ENCODE results near the gene ETFBKMT.

The ETFBKMT gene, protein sequence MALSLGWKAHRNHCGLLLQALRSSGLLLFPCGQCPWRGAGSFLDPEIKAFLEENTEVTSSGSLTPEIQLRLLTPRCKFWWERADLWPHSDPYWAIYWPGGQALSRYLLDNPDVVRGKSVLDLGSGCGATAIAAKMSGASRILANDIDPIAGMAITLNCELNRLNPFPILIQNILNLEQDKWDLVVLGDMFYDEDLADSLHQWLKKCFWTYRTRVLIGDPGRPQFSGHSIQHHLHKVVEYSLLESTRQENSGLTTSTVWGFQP

DNA sequence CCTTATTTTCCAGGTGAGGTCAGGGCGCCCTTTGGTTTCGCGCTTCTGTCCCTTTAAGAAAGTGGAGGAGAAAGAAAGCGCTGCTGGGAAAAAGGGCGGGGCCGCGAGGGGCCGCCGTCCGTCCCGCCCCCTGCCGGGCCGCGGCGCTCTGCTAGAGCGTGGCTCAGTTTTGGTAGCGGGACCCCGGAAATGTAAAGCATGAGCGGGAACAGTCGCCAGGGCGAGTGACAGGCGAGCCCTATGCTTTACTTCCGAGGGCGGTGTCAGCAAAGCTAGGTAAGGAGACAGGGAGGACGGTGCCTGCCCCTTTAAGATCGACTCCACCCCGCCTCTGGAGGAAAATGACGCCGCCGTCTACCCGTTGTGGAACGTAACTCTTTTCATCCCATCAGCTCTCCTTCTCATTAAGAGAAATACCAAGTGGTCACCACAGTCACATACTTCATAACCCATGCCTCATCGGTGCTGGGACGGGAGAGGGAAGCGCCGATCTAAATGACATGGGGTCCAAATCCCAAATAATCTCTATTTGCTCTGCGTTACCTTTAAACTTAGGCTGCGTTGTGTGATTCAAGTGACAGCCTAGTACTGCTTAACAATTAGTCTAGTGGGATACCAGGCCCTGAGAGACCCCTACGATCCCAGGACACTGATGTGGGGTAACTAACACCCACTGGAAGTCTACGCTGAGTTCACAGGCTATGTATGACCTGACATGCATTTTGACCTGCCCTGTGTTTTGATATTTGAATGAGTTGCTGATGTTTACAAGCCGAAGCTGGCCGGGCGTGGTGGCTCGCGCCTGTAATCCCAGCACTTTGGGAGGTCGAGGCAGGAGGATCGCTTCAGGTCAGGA, at the start of gene ETFBKMT:
Gene ETFBKMT, plus strand, starts transcription at position 602 of the 856 bp plus-strand sequence. CDS start 2,266 bp downstream, outside the sequence.
- DNase-seq: peak; percentile 87 to 88

DNA sequence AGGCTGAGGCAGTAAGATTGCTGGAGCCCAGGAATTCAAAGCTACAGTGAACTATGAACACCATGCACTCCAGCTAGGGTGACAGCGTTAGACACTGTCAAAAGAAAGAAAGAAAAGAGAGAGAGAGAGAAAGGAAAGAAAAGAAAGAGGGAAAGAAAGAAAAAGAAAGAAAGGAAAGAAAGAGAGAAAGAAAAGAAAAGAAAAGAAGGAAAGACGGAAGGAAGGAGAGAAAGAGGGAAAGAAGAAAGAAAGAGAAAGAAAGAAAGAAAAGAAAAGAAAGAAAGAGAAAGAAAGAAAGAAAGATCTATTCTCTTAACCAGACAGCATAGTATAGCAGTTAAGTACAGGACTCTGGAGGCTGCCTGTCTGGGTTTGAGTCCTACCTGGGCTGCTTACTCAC, 46.7 kb upstream of the ETFBKMT start:
- no peak for DNase-seq

DNA sequence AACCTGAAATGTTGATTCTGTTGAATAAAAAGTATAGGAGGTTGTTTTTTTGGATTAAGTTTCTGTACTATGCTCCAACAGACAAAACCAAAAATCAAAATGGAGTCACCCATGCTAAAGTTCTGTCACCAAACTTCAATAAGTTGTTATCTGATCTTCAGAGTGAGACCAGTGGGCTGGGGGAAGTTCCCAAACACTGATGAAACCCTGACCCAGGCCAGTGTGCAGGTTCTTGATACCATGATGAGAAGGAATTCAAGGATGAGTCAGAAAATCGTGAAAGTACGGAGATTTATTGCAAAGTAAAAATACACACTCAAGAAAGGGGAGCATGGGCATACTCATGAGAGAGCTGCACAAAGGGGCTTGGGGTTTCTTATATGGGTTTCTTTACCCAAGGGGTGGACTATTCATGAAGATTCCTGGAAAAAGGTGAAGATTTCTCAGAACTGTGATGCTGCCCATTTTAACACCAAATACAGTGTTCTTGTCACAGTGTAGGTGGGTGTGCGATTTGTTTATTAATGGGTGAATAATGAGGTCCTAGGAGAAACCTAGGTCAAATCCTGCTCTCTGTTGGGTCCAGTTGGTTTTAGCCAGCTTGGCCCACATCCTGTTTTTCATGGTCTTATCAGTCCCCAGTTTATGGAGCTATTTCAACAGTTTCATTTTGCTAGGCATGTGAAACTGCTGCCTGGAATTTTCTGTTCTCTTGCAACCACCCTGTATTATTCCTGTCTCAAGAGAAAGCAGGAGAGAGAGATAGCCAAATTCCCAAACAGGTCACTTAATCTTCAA, 41.1 kb upstream of the ETFBKMT start:
- no peak for DNase-seq

DNA sequence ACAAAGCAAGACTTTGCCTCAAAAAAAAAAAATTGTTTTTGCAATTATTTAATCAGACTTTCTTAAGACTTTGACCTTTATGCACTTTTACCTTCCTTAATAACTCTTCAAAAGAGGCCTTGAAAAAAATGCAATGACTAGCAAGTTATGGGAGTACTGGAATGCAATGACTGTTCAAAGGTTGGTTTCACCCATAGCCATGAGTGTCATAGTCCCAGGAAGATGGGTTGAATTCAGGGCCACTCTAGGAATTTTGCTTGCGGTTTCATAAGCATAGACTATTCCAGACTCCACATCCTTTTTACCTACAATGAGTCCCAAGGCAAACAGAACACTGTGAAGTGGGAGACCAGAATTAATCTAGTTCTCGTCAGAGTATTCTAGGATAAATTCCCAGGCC, 39.2 kb upstream of the ETFBKMT start:
- DNase-seq: no peak

DNA sequence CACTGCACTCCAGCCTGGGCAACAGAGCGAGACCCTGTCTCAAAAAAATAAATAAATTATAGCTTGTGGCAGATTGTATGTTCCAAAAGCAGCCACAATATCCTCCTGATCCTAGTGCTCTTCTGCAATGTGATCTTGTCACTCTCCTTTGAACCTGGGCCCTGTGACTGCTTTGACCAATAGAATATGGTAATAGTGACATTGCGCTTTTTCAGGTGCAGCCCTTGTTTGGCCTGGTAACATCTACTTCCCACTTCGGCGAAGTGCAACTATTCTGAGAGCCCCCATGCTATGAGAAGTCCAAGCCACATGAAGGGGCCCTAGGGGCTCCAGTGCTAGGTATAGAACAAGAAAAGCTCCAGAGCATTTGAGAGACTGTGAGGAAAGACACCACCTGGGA, 37.5 kb upstream of the ETFBKMT start:
- no peak for DNase-seq

DNA sequence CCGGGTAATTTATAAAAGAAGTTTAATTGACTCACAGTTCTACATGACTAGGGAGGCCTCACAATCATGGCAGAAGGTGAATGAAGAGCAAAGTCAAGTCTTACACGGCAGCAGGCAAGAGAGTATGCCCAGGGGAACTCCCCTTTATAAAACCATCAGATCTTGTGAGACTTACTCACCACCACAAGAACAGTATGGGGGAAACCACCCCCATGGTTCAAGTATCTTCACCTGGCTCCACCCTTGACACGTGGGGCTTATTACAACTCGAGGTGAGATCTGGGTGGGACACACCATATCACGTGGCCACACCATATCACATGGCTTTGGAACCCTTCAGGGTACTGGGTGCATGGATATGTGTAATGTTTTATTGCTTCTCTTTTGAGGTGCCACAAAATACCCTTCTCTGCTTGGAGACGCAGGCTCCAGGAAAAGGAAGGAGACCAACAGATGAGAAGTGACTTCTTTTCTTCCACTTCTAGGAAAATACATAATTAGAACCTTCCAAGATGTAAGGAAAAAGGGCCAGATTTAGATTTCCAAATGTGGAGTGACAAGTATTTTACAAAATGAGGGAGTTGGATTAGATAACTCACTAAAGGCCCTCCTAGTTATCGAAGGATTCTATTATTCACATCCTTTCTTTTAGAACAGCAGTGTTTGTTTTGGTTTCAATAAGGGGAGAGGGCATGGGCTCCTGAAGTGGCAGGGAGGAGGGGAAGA, 33.1 kb upstream of the ETFBKMT start:
- DNase-seq: no peak

DNA sequence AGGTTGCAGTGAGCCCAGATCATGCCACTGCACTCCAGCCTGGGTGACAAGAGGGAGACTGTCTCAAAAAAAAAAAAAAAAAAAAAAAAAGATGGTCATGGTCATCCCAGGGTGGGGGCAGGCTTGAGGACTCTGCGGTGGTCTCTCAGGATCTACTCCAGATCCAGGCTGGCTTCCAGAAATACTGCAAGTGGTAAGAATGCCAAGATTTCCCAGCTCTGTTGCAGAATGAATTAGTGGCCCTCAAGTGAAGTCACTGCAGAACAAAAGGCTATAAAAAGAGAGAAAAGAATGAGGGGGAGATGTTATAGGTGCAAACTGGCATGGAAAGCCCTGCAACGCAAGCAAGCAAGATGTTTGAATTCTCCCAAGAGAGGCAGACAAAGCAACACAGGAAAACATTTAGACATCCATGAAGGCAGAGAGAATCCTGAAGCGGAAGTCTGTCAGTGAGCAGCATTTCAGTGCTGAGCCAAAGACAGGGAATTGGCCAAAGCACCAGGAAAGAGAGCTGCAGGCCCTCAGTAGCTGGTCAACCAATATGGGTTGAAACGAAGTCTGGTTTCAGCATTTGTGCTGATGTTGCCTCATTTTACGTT, 31.9 kb upstream of the ETFBKMT start:
- no peak for DNase-seq

DNA sequence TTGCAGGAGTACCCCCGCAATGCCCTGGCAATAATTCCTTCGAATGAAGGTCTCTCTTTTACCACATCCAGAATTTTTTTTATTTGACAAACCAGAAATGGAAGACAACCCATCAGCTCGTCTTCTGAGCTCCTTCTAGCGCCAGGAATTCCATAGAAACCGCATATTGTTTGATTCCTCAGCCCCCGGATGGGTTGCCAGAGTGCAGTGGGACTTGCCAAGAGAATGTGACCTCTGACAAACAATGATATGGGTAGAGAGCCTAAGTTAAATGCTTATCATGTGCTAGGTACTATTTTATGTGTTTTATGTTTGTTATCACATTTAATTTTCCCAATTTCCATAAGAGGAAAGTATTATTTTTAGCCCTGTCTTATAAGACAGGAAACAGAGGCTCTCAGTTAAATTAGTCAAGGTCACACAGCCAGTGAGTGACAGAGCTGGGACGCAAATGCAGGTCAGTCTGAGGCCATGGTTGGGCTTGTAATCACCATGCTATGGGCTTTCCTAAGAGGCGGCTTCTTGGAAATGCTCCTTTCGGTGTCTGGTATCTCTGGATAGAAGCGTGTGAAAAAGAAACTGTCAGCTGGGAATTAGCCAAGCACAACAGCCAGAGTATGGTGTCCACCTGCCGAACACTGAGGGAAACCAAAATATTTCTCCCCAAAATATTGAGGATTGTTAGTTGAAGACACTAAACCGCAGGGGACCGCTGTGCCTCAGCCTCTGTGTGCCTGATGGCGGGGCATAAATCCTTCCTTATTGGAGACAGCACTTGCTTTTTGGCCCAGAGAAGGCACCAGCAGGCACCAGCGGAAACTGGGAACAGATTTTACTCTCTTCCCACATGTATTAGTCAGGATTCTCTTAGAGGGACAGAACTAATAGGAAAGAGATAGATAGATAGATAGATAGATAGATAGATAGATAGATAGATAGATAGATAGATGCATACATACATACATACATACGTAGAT, 29.4 kb upstream of the ETFBKMT start:
- no peak for DNase-seq

DNA sequence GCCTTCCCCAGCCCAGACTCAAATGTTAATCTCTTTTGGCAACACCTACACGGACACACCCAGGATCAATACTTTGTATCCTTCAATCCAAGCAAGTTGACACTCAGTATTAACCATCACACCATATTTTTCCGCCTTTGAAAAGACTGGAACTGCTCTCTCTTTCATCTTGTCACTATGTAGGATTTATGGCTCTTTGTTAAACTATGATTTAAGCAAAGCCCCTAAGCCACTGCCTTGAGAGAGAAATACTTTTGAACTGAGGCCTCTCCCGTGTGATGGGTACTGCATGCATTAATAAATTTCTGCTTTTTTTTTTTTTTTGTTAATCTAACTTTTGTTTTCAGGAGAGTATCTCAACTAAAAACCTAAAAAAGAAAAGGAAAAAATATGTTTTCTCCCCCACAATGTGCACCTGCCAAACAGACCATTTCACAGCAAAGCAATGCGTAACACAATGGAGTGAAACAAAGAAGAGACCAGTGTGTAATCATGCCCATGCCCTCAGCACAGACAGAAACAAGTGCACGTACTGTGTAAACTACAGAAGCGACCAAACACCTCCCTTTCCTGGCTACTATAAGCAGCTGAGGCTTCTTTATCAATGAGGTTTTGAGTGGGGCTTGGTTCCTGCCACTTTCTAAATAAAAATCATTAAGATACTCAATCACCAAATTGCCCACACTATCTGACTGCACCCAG, 28.3 kb upstream of the ETFBKMT start:
- DNase-seq: no peak

DNA sequence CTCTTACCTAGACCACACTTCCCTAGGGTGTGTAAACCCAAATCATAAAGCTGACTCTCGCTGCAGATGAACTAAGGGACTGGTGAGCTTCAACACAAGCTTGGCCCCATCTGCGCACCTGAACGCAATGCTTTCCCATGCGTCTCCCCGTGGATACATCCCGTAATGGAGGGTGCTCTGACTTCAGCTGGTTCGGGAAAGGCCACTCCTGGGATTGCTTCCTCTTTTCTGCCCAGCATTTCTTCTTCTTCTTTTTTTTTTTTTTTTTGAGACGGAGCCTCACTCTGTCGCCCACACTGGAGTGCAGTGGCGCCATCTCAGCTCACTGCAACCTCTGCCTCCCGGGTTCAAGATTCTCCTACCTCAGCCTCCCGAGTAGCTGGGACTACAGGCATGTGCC, 27.7 kb upstream of the ETFBKMT start:
- DNase-seq: no peak

DNA sequence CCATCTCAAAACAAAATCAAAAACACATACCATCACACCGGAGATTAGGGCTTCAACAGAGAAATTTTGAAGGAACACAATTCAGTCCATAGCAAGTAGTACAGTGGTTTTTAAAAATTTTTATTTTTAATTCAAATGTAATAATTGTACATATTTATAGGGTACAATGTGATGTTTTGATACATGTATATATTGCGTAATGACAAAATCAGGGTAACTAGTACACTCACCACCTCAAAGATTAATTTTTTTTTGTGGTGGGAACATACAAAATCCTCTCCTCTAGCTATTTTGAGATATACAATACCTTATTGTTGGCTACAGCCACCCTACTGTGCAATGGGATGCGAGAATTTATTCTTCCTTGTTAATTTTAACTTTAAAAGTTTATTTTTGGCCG, 26.0 kb upstream of the ETFBKMT start:
- no peak for DNase-seq

DNA sequence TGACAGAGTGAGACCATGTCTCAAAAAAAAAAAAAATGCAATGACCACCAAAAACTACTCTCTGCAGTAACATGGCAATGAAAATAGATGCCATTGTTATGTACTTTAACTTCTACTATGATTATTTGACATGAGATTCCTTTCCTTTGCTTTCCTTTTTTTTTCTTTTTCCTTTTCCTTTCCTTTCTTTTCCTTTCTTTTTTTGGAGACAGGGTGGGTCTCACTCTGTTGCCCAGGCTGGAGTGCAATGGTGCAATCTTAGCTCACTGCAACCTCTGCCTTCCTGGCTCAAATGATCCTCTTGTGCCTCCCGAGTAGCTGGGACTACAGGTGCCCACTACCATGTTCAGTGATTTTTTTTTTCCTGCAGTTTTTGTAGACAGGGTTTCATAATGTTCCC, 24.9 kb upstream of the ETFBKMT start:
- DNase-seq: no peak

DNA sequence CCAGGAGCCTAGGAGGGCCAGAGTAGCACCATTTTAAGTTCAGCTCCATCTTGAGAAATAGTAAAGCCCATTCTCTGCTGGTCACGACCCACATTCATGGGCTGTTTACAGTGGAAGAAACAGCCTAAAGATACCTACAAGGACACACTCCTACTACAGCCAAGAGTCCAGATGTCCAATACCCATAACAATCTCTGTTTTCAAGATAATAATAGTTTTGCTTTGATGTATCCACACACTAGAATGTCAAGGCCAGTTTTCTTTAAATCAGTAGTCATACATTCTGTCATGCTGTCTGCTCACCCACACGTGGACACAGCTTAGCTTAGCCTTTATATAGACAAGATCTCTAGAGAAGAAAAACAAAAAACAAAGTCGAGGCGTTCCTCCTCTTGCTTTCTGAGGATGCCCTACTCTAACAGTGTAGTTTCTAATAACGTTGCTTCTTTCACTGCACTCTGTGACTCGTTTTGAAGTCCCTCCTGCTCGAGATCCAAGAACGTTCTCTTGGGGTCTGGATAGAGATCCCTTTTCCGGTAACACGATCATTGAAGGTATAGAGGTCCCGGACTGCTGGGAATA, 17.9 kb upstream of the ETFBKMT start:
- DNase-seq: no peak

DNA sequence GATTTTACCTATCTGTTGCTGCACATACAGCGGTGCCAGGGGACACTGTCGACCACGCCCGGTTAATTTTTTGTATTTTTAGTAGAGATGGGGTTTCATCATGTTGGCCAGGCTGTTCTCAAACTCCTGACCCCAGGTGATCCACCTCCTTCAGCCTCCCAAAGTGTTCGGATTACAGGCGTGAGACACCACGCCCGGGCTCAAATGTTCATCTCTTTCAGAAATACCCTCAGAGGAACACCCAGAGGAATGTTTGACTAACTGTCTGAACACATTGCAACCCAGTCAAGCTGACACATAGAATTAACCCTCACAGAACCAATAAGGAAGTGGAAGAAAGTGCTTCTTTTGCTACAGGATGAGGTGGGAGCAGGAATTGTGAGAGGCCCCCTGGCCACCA, 15.0 kb upstream of the ETFBKMT start:
- no peak for DNase-seq

DNA sequence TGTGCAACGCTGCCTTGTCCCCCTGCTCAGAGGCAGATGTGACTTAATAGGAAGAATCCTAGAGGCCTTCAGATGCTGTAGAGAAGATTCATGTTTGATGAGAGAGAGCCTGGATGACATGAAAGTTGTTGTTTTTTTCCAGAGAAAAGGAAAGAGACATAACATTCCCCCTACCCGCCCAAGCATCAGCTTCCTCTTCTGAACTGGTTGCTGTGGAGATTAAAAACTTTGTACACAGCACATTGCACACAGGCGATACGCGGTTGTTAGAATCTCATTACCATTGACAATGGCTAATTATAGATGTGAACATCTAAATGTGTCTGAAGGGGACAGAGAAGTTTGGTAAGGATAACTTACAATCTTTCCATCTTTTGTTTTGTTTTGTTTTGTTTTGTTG, 13.6 kb upstream of the ETFBKMT start:
- DNase-seq: no peak

DNA sequence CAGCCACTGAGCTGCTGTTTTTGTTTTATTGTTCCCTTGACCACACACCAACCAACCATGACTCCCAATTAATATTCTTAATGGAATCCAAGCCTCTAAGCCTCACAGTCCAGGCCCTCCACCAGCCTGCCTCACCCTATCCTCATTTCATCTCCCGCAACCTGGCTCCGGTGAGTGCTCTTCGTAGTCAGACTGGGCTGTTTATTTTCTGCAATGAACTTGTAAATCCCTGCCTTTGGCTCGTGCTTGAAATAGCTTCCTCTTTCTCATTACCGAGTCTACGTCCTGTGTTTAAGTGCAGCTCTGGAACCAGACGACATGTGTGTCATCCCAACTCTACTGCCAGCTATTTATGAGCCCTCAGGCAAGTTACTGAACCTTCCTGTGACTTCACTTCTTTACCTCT, 12.4 kb upstream of the ETFBKMT start:
- no peak for DNase-seq

DNA sequence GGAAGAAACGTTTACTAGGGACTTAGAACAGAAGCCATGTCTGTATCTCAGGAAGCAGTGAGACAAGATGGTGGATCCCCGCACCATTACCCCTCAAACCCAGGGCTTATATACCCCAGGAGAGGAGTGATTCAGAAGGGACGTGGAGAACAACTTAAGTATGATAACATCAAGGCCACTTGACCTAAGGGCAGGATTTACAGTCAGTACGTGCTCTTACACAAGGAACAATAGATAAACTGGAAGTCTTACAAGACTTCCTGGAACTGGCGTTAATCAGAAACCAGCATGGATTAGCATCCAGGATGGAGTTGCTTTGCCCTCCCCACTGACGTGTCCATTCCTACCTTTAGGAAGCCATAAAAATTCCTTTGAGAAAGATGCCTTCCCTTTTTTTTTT, 8.6 kb upstream of the ETFBKMT start:
- DNase-seq: no peak

DNA sequence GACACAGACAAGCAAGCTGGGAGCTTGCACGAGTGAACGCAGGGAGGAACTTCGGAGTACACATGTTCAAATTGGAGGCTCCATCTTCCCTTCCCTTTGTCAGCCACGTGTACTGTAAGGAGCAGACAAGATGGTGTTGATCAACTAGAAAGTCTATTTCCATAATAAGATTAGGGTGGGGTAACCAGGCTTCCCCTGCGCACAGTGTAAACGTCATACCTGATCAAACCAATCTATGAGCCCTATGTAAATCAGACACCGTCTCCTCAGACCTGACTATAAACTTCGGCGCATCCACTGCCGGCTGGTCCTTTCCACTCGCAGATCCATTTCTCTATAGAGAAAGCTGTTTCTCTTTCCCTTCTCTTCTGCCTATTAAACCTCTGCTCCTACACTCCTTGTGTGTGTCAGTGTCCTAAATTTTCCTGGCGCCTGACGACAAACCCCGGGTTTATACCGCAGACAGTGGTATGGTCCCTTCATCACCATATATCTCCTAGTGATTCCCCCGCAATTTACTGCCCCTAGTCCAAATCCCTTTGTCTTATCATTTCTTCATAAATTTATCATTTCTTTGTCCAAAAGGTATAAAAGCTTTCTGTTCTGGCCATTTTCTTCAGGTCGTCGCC, 7.5 kb upstream of the ETFBKMT start:
- no peak for DNase-seq

DNA sequence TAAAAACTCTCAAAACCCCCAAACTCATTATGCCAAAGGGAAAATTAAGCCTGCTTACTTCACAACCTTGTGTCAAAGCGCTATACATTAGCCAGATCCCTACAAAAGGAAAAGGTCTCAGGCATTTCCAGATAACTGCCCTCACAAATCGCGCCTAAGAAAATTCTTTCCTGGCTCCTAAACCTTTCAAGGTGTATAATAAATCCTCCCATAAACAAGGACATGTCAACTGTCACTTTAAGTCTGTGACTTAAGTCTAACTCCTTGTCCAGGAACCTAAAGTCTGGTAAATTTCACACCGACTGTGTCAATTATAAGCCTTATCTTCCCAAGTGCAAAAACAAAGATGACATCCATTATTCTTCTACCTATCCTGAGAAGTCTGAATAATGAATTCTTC, 4.3 kb upstream of the ETFBKMT start:
- DNase-seq: no peak

DNA sequence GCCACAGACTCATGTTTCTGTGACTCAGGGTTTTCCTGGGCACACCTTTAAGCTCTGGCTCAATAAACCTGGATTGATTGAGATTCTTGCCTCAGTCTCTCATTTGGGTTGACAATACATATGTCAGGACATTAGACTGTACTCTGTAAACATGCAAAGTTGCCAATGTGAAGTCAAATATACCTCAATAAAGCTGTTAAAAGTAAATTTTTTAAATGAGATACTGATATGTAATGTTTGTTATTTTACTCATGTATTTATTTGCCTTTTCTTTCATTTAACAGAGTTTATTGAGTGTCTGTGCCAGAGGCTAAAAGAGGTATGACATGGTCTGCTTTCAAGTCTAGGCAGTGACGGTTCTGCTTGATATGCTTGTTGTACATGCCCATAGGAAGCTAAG, 3.7 kb upstream of the ETFBKMT start:
- no peak for DNase-seq

Measured in activated CD4-positive, alpha-beta T cell treated with anti-CD3 and anti-CD28 coated beads, Interleukin-2, amount 50 U/mL, for 4 hours (primary cell).